ENCODE results near the gene TNFSF13. TPM values are rescaled to one million over a fixed set of nuclear protein-coding genes. Genes with fewer than 3 reads are reported as not detected.

Gene TNFSF13
- total and polyA plus RNA-seq, 7 donors = 15.6 to 108 (median 21.0) TPM

DNA sequence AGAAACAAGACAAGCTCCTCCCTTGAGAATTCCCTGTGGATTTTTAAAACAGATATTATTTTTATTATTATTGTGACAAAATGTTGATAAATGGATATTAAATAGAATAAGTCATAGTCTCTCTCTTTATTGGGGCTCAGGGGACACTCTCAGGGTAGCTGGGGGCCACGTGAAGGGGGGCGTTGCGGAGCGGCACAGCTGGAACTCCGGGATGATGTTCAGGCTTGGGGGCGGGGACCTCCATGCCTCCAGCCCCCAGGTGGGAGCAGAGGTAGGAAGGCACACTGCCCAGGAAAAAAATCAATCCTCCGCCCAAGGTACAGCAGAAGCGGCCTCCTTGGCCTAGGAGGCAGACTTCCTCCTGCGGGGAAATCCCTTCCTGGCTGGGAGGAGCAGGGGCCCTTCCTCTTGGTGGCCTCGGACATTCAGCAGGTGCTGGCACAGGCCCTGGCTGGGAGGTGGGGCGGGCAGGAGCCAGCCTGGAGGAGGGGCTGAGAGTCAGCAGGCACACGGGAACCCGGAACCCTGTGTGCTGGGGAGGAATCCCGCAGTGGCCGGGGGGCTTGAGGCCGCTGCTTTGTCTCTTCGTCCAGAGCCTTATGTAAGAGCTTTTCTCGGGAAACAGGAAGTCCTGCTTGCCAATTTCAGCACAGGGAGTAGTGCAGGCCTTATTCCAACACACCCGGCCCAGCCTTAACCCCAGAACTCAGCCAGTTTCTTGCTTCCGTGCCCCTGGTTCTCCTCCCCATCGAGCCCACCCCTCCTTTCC is 591 bp upstream of the TNFSF13 start:
- H3K36me3 ChIP-seq = peaks cover 0 to 5% (median 0%) of the 10 kb centered on the region in 4 donors
- peaks cover 0 to 50% (median 47%) of the 10 kb centered on the region in 4 donors for H3K4me1 ChIP-seq
- peak overlapping the region; percentile 89 to 98 (median 97) for H3K27ac ChIP-seq
- peak overlapping the region; percentile 2 to 97 (median 84) for H3K4me3 ChIP-seq
- WGBS, 2 donors = 4 to 14% methylated on average over 21 of the region's 21 CpGs
- DNase-seq = peak; percentile 96
- intact Hi-C loops (cut with DNase I) = no loop called here
- no peaks in the 10 kb centered on the region for H3K9me3 ChIP-seq
- TF ChIP-seq CTCF (IDR thresholded peaks at IDR 0.05) = no peak
- TF ChIP-seq POLR2AphosphoS5 (IDR thresholded peaks at IDR 0.05) = peak; percentile 72 to 90 (median 82)
- peak; percentile 43 to 85 for TF ChIP-seq POLR2A (IDR thresholded peaks at IDR 0.05)
- peak in 2 of 4 donors; percentile 35 to 36 for TF ChIP-seq EP300 (IDR thresholded peaks at IDR 0.05)
- no peaks in the 10 kb centered on the region for H3K27me3 ChIP-seq

DNA sequence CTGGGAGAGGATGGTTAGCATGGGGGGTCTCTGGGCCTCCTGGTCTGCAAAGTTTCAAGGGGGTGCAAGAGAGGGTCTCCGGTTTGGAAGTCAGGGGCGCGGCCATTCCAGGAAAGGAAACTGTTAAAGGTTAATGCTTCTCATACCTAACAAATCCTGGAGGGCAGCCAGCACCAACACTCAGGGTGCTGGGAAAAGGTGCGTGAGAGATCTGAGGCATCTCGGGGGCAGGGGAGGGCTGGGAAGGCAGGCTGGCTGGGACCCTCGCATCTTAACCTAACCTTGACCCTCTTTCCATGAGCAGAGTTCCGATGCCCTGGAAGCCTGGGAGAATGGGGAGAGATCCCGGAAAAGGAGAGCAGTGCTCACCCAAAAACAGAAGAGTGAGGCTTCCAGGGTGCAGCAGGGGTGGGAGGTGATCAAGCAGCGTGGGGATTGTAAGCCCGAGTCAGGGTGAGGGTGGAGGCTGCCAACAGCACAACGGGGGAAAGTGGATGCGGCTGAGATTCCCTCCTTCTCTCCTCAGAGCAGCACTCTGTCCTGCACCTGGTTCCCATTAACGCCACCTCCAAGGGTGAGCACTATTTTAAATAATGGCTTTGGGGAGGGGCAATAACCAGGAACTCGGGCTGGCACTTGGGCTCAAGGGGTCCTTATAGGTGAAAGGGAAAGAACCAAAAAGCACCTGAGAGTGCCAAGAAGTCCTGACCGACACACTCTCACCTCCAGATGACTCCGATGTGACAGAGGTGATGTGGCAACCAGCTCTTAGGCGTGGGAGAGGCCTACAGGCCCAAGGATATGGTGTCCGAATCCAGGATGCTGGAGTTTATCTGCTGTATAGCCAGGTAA is 996 bp downstream of the TNFSF13 start:
- H3K4me1 ChIP-seq = peaks cover 0 to 66% (median 62%) of the 10 kb centered on the region in 4 donors
- WGBS, 2 donors = 21 to 67% methylated on average over 18 of the region's 18 CpGs
- DNase-seq = no peak
- no peaks in the 10 kb centered on the region for H3K9me3 ChIP-seq
- no peaks in the 10 kb centered on the region for H3K27me3 ChIP-seq
- peak overlapping the region; percentile 89 to 98 (median 97) for H3K27ac ChIP-seq
- no peak for TF ChIP-seq POLR2AphosphoS5 (IDR thresholded peaks at IDR 0.05)
- TF ChIP-seq CTCF (IDR thresholded peaks at IDR 0.05) = no peak
- no peak for TF ChIP-seq EP300 (IDR thresholded peaks at IDR 0.05)
- TF ChIP-seq POLR2A (IDR thresholded peaks at IDR 0.05) = no peak
- H3K4me3 ChIP-seq = peak overlapping the region in 3 of 4 donors; percentile 73 to 97 (median 94)
- H3K36me3 ChIP-seq = peaks cover 3 to 14% (median 12%) of the 10 kb centered on the region in 4 donors
- intact Hi-C loops (cut with DNase I) = loop anchor here (2.0 to 10.0 kb wide), 6 partner anchors 55 to 305 kb away; partner anchors contain the start of genes CTDNEP1, ELP5, FXR2 and NEURL4

GRCh38 chr17:7560172-7561027 is 1.9 kb downstream of the TNFSF13 start:
- intact Hi-C loops (cut with DNase I) = loop anchor here (1.0 to 10.0 kb wide), 8 partner anchors 46 to 306 kb away; partner anchors contain the start of genes CTDNEP1, ELP5, FXR2 and NEURL4
- Histone ChIP-seq H3K4me3 (peak overlapping the region in 3 of 4 donors; percentile 73 to 97 (median 94)), H3K27me3 (no peaks in the 10 kb centered on the region), H3K4me1 (peaks cover 0 to 70% (median 64%) of the 10 kb centered on the region in 4 donors), H3K9me3 (no peaks in the 10 kb centered on the region), H3K27ac (peak overlapping the region; percentile 89 to 98 (median 97)), H3K36me3 (peaks cover 5 to 22% (median 20%) of the 10 kb centered on the region in 4 donors)
- WGBS, 2 donors = 14 to 34% methylated on average over 22 of the region's 22 CpGs
- DNase-seq = peak; percentile 86
- TF ChIP-seq POLR2AphosphoS5 (IDR thresholded peaks at IDR 0.05) = peak in 1 of 4 donors; percentile 5
- no peak for TF ChIP-seq EP300 (IDR thresholded peaks at IDR 0.05)
- TF ChIP-seq POLR2A (IDR thresholded peaks at IDR 0.05) = no peak
- TF ChIP-seq CTCF (IDR thresholded peaks at IDR 0.05) = peak; percentile 43 to 86 (median 70)

All from sigmoid colon (tissue), 7 donors.